SK-N-SH treated with all-trans-retinoic acid at 6 μM for 48 hours (cell line): ENCODE measurements around the gene CMIP.

Experiments
- ARNTL ChIP-seq: fragments of 450-650 bp; formaldehyde crosslinking; IDR thresholded peaks from 2 replicates; pipeline ENCODE4 v1.5.0; 2020; ENCODE audit warnings: low read depth, mild to moderate bottlenecking, moderate library complexity, borderline replicate concordance
- ESRRG ChIP-seq: fragments of 250-450 bp; sonication (Bioruptor Pico); IDR thresholded peaks from 2 replicates; pipeline ENCODE4 v1.6.1; 2021; ENCODE audit warnings: mild to moderate bottlenecking
- RARB ChIP-seq: fragments of 250-450 bp; sonication (Bioruptor Pico); IDR thresholded peaks from 2 replicates; pipeline ENCODE4 v1.8.0; 2021; ENCODE audit warnings: mild to moderate bottlenecking, moderate library complexity
- SNAI2 ChIP-seq: fragments of 250-450 bp; sonication (Bioruptor Pico); IDR thresholded peaks from 2 replicates; pipeline ENCODE4 v1.5.0; 2020; ENCODE audit warnings: mild to moderate bottlenecking, moderate library complexity
- TCF4 ChIP-seq: fragments of 250-450 bp; sonication (Bioruptor Pico); IDR thresholded peaks from 2 replicates; pipeline ENCODE4 v1.8.0; 2021; ENCODE audit warnings: mild to moderate bottlenecking, moderate library complexity, borderline replicate concordance
- ZC3H10 ChIP-seq: fragments of 250-450 bp; sonication (Bioruptor Pico); IDR thresholded peaks from 2 replicates; pipeline ENCODE4 v1.5.1; 2021; ENCODE audit warnings: mild to moderate bottlenecking, moderate library complexity
- ZFP3 ChIP-seq: fragments of 250-450 bp; sonication (Bioruptor Pico); IDR thresholded peaks from 2 replicates; pipeline ENCODE4 v1.5.0; 2020; ENCODE audit warnings: mild to moderate bottlenecking, moderate library complexity
- ZFP30 ChIP-seq: fragments of 450-650 bp; formaldehyde crosslinking; IDR thresholded peaks from 2 replicates; pipeline ENCODE4 v1.5.0; 2022; ENCODE audit warnings: mild to moderate bottlenecking, moderate library complexity
- ZNF70 ChIP-seq: fragments of 450-650 bp; formaldehyde crosslinking; IDR thresholded peaks from 2 replicates; pipeline ENCODE4 v1.5.0; 2020; ENCODE audit warnings: mild to moderate bottlenecking, moderate library complexity
- ZNF8 ChIP-seq: fragments of 450-650 bp; formaldehyde crosslinking; IDR thresholded peaks from 2 replicates; pipeline ENCODE4 v1.5.0; 2020; ENCODE audit warnings: mild to moderate bottlenecking, moderate library complexity
- TF ChIP-seq, protein P1 (sequence below): fragments of 250-450 bp; sonication (Bioruptor Pico); IDR thresholded peaks from 2 replicates; pipeline ENCODE4 v1.8.0; 2021; ENCODE audit warnings: low read depth, mild to moderate bottlenecking, moderate library complexity, borderline replicate concordance
- TF ChIP-seq, protein P2 (sequence below): fragments of 250-450 bp; sonication (Bioruptor Pico); IDR thresholded peaks from 2 replicates; pipeline ENCODE4 v1.8.0; 2020; ENCODE audit warnings: mild to moderate bottlenecking, moderate library complexity, borderline replicate concordance
- TF ChIP-seq, protein P3 (sequence below): fragments of 250-450 bp; sonication (Bioruptor Pico); IDR thresholded peaks from 2 replicates; pipeline ENCODE4 v1.5.1; 2020; ENCODE audit warnings: low read depth, mild to moderate bottlenecking, moderate library complexity

- TF ChIP-seq ARNTL (CRISPR knock-in tag) (no peak), ESRRG (CRISPR knock-in tag) (no peak), ZFP3 (CRISPR knock-in tag) (no peak), ZFP30 (CRISPR knock-in tag) (no peak), TCF4 (no peak), ZNF8 (CRISPR knock-in tag) (no peak), ZC3H10 (no peak), ZNF70 (peak; percentile 35; the same call in 1 of the 2 replicates), SNAI2 (CRISPR knock-in tag) (no peak), RARB (CRISPR knock-in tag) (no peak)
- TF ChIP-seq, protein P1, sequence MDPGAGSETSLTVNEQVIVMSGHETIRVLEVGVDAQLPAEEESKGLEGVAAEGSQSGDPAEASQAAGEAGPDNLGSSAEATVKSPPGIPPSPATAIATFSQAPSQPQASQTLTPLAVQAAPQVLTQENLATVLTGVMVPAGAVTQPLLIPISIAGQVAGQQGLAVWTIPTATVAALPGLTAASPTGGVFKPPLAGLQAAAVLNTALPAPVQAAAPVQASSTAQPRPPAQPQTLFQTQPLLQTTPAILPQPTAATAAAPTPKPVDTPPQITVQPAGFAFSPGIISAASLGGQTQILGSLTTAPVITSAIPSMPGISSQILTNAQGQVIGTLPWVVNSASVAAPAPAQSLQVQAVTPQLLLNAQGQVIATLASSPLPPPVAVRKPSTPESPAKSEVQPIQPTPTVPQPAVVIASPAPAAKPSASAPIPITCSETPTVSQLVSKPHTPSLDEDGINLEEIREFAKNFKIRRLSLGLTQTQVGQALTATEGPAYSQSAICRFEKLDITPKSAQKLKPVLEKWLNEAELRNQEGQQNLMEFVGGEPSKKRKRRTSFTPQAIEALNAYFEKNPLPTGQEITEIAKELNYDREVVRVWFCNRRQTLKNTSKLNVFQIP (CRISPR knock-in tag), result no peak
- TF ChIP-seq, protein P2, sequence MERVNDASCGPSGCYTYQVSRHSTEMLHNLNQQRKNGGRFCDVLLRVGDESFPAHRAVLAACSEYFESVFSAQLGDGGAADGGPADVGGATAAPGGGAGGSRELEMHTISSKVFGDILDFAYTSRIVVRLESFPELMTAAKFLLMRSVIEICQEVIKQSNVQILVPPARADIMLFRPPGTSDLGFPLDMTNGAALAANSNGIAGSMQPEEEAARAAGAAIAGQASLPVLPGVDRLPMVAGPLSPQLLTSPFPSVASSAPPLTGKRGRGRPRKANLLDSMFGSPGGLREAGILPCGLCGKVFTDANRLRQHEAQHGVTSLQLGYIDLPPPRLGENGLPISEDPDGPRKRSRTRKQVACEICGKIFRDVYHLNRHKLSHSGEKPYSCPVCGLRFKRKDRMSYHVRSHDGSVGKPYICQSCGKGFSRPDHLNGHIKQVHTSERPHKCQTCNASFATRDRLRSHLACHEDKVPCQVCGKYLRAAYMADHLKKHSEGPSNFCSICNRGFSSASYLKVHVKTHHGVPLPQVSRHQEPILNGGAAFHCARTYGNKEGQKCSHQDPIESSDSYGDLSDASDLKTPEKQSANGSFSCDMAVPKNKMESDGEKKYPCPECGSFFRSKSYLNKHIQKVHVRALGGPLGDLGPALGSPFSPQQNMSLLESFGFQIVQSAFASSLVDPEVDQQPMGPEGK (CRISPR knock-in tag), result no peak
- TF ChIP-seq, protein P3, sequence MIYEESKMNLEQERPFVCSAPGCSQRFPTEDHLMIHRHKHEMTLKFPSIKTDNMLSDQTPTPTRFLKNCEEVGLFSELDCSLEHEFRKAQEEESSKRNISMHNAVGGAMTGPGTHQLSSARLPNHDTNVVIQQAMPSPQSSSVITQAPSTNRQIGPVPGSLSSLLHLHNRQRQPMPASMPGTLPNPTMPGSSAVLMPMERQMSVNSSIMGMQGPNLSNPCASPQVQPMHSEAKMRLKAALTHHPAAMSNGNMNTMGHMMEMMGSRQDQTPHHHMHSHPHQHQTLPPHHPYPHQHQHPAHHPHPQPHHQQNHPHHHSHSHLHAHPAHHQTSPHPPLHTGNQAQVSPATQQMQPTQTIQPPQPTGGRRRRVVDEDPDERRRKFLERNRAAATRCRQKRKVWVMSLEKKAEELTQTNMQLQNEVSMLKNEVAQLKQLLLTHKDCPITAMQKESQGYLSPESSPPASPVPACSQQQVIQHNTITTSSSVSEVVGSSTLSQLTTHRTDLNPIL (CRISPR knock-in tag), result no peak
These were observed 110.4 kb downstream of the CMIP start for GRCh38 chr16:81554979-81555378.
